Measurements from ENCODE around the gene CTDP1. TPM values are rescaled to one million over a fixed set of nuclear protein-coding genes. Genes with fewer than 3 reads are reported as not detected.

CTDP1 gene
- total RNA-seq, 1 experiment from 2014 or later: 24.9 TPM

GRCh38 chr18:79784071-79784913 is 104.7 kb downstream of the CTDP1 start:
- RAD21 ChIA-PET (ENCODE audit: low non-redundant PET in 1 of 2, low total read pairs in 2 of 2, uncharacterized antibody in 2 of 2, unreplicated experiment in 2 of 2): no interaction called here
- Histone ChIP-seq H3K36me3 (ENCODE audit: control insufficient read depth in 1 of 2, insufficient read depth in 2 of 2, low read length in 2 of 2) (no peaks in the 10 kb centered on the region), H4K20me1 (ENCODE audit: insufficient read depth) (no peaks in the 10 kb centered on the region), H3K4me3 (replicated peaks in 1 of 2; ENCODE audit: low read depth in 1 of 2, low read length in 2 of 2) (no peak overlapping the region), H3K27me3 (ENCODE audit: insufficient read depth, low read length) (no peaks in the 10 kb centered on the region), H3K9me2 (ENCODE audit: insufficient read depth) (no peaks in the 10 kb centered on the region), H2AFZ (ENCODE audit: low read depth, low read length, poor library complexity, severe bottlenecking) (no peak overlapping the region), H3K4me2 (ENCODE audit: low read length) (no peak overlapping the region), H3K79me2 (ENCODE audit: insufficient read depth, low read length) (no peaks in the 10 kb centered on the region), H3K27ac (ENCODE audit: low read depth, low read length) (no peak overlapping the region), H3K4me1 (ENCODE audit: control insufficient read depth in 1 of 2, insufficient read depth in 2 of 2, low read length in 2 of 2) (no peaks in the 10 kb centered on the region), H3K9me3 (ENCODE audit: control insufficient read depth in 1 of 2, insufficient read depth in 1 of 2, low read depth in 1 of 2, low read length in 2 of 2) (no peaks in the 10 kb centered on the region), H3K9ac (ENCODE audit: low read length) (no peak overlapping the region)
- BruUV-seq (replicated peaks): no TSS peak
- intact Hi-C loops (cut with micrococcal nuclease): no loop called here
- POLR2A ChIA-PET: no interaction called here
- ATAC-seq (no peak), DNase-seq (ENCODE audit: low read depth, low spot score) (no peak)
- CTCF ChIA-PET: no interaction called here
- TF ChIP-seq ZNF274 (IDR thresholded peaks at IDR 0.05; ENCODE audit: low read depth, low read length): no peak
- no peak for TF ChIP-seq SIN3A (IDR thresholded peaks at IDR 0.05; ENCODE audit: low read depth)
- TF ChIP-seq, protein P1, sequence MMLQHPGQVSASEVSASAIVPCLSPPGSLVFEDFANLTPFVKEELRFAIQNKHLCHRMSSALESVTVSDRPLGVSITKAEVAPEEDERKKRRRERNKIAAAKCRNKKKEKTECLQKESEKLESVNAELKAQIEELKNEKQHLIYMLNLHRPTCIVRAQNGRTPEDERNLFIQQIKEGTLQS (IDR thresholded peaks at IDR 0.05): no peak
- no peak for TF ChIP-seq POLR2AphosphoS5 (IDR thresholded peaks at IDR 0.05; ENCODE audit: low read depth, low read length)
- no peak for TF ChIP-seq YY1 (IDR thresholded peaks at IDR 0.05; ENCODE audit: extremely low read depth, insufficient replicate concordance, low read depth, low read length)
- TF ChIP-seq, protein P2, sequence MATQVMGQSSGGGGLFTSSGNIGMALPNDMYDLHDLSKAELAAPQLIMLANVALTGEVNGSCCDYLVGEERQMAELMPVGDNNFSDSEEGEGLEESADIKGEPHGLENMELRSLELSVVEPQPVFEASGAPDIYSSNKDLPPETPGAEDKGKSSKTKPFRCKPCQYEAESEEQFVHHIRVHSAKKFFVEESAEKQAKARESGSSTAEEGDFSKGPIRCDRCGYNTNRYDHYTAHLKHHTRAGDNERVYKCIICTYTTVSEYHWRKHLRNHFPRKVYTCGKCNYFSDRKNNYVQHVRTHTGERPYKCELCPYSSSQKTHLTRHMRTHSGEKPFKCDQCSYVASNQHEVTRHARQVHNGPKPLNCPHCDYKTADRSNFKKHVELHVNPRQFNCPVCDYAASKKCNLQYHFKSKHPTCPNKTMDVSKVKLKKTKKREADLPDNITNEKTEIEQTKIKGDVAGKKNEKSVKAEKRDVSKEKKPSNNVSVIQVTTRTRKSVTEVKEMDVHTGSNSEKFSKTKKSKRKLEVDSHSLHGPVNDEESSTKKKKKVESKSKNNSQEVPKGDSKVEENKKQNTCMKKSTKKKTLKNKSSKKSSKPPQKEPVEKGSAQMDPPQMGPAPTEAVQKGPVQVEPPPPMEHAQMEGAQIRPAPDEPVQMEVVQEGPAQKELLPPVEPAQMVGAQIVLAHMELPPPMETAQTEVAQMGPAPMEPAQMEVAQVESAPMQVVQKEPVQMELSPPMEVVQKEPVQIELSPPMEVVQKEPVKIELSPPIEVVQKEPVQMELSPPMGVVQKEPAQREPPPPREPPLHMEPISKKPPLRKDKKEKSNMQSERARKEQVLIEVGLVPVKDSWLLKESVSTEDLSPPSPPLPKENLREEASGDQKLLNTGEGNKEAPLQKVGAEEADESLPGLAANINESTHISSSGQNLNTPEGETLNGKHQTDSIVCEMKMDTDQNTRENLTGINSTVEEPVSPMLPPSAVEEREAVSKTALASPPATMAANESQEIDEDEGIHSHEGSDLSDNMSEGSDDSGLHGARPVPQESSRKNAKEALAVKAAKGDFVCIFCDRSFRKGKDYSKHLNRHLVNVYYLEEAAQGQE (IDR thresholded peaks at IDR 0.05; ENCODE audit: low read depth): no peak
- TF ChIP-seq ZFX (IDR thresholded peaks at IDR 0.05): no peak
- no peak for TF ChIP-seq CEBPB (IDR thresholded peaks at IDR 0.05; ENCODE audit: low read depth)
- no peak for TF ChIP-seq EZH2 (IDR thresholded peaks at IDR 0.05)
- no peak for TF ChIP-seq CTCF (IDR thresholded peaks at IDR 0.05 in 2 of 3, conservative IDR thresholded peaks at IDR 0.05 in 1 of 3; ENCODE audit: borderline replicate concordance in 1 of 3, insufficient read depth in 1 of 3, low read depth in 2 of 3, low read length in 2 of 3)
